Measurements from ENCODE around the gene HMCN1.

- TF ChIP-seq POLR2A (IDR thresholded peaks at IDR 0.05), result no peak
- no peak for TF ChIP-seq CTCF (IDR thresholded peaks at IDR 0.05)
These were observed 344.1 kb downstream of the HMCN1 start for GRCh38 chr1:186078245-186078644.

Measured in thyroid gland (tissue), 4 donors.